Caco-2 (cell line): ENCODE data around the gene NELFCD. TPM values are rescaled to one million over a fixed set of nuclear protein-coding genes. Genes with fewer than 3 reads are reported as not detected.

Source experiments
- BruUV-seq: library from RNA; stranded (reverse); fragments of 400-500 nt; replicated peaks from 2 replicates; lab custom pipeline; 2021; lab: Mats Ljungman, UMichigan
- CTCF ChIA-PET: fragments of 300-600 bp; sonication (Branson Sonifier 250); formaldehyde crosslinking; loops from one replicate; lab custom pipeline; 2022; ENCODE audit warnings: antibody characterized with exemption; lab: Charles Lee
- POLR2A ChIA-PET: fragments of 300-600 bp; sonication (Branson Sonifier 250); formaldehyde crosslinking; loops from one replicate; lab custom pipeline; 2022; ENCODE audit warnings: antibody characterized with exemption; lab: Charles Lee
- DNase-seq, 2 experiments: peaks; one replicate each; pipeline versions ENCODE4 v3.0.0 to v3.0.0-alpha.2; 2020 to 2022
- H3K27me3 ChIP-seq: replicated peaks from 2 replicates; pipeline ENCODE4 v1.6.0; 2011; ENCODE audit warnings: low read length; ENCODE audit not compliant: control insufficient read depth, insufficient read depth
- H3K36me3 ChIP-seq: 2 replicates; pipeline ENCODE4 v1.5.1; 2011; ENCODE audit warnings: low read length; ENCODE audit not compliant: control insufficient read depth, insufficient read depth
- H3K4me1 ChIP-seq: fragments of 250-450 bp; sonication (Bioruptor Pico); 2 replicates; pipeline ENCODE4 v1.5.1; 2020; ENCODE audit warnings: mild to moderate bottlenecking
- H3K4me3 ChIP-seq: 2 replicates; pipeline ENCODE4 v1.5.1; 2011; ENCODE audit warnings: low read depth, mild to moderate bottlenecking, control low read depth, low read length
- H3K9me3 ChIP-seq: fragments of 250-450 bp; sonication (Bioruptor Pico); 2 replicates; pipeline ENCODE4 v1.5.1; 2020; ENCODE audit warnings: mild to moderate bottlenecking, moderate library complexity
- H3K27ac Mint-ChIP-seq: one replicate; pipeline ENCODE4 v1.8.0; 2022; ENCODE audit warnings: mixed read lengths; ENCODE audit not compliant: unreplicated experiment
- H3K27me3 Mint-ChIP-seq: one replicate; pipeline ENCODE4 v1.8.0; 2022; ENCODE audit warnings: mixed read lengths; ENCODE audit not compliant: insufficient read depth, unreplicated experiment
- H3K36me3 Mint-ChIP-seq: one replicate; pipeline ENCODE4 v1.8.0; 2022; ENCODE audit warnings: mild to moderate bottlenecking, mixed read lengths; ENCODE audit not compliant: insufficient read depth, unreplicated experiment
- H3K4me1 Mint-ChIP-seq: one replicate; pipeline ENCODE4 v1.8.0; 2022; ENCODE audit warnings: low read depth, mixed read lengths; ENCODE audit not compliant: unreplicated experiment
- H3K4me3 Mint-ChIP-seq: one replicate; pipeline ENCODE4 v1.8.0; 2022; ENCODE audit warnings: mild to moderate bottlenecking, moderate library complexity, mixed read lengths; ENCODE audit not compliant: unreplicated experiment
- H3K9me3 Mint-ChIP-seq: one replicate; pipeline ENCODE4 v1.8.0; 2022; ENCODE audit warnings: mixed read lengths; ENCODE audit not compliant: unreplicated experiment
- CTCF ChIP-seq, 2 experiments: fragments of 200-600 bp in 1 of 2; IDR thresholded peaks; 1 replicate in 1 of 2; 2 replicates in 1 of 2; pipeline versions ENCODE4 v1.5.1 to v1.8.0; 2011 to 2022; ENCODE audit warnings: antibody characterized with exemption in 1 of 2, control low read depth in 1 of 2, inconsistent platforms in 1 of 2, low read depth in 1 of 2, low read length in 1 of 2, mild to moderate bottlenecking in 1 of 2, moderate library complexity in 1 of 2; ENCODE audit not compliant: insufficient read depth in 1 of 2, severe bottlenecking in 1 of 2, unreplicated experiment in 1 of 2
- intact Hi-C: fragments of 100-400 bp; cut with micrococcal nuclease; formaldehyde crosslinking; loops from one replicate; pipeline ENCODE4 v1.10.0; 2022; ENCODE audit not compliant: unreplicated experiment
- total RNA-seq: library from RNA; stranded (reverse); gene quantifications from 2 replicates; pipeline ENCODE4 v1.2.3, GENCODE V29; 2022

NELFCD gene
- total RNA-seq, 1 experiment from 2014 or later: 230 TPM

- ChIA-PET POLR2A (interaction anchor here (0.5 kb wide), 1 partner anchor 323 kb away, joined by 10 read pairs; no protein-coding TSS in a partner anchor), CTCF (no interaction called here)
- no peaks in the 10 kb centered on the region for H3K27me3 ChIP-seq
- H3K36me3 ChIP-seq: no peaks in the 10 kb centered on the region
- intact Hi-C loops: no loop called here
- H3K27me3 Mint-ChIP-seq: peaks cover 6% of the 10 kb centered on the region
- H3K4me1 Mint-ChIP-seq: no peaks in the 10 kb centered on the region
- H3K9me3 Mint-ChIP-seq: no peaks in the 10 kb centered on the region
- H3K4me3 Mint-ChIP-seq: no peak overlapping the region
- no peak for TF ChIP-seq CTCF (IDR thresholded peaks at IDR 0.05; ENCODE audit: insufficient read depth in 1 of 2, low read depth in 1 of 2, low read length in 1 of 2, severe bottlenecking in 1 of 2, unreplicated experiment in 1 of 2)
- peaks cover 12% of the 10 kb centered on the region for H3K9me3 ChIP-seq
- no TSS peak for BruUV-seq
- H3K4me1 ChIP-seq: no peaks in the 10 kb centered on the region
- no peak overlapping the region for H3K27ac Mint-ChIP-seq
- no peak overlapping the region for H3K4me3 ChIP-seq
- no peak for DNase-seq
- H3K36me3 Mint-ChIP-seq: no peaks in the 10 kb centered on the region
Observed at GRCh38 chr20:58973866-58974265, 7.2 kb upstream of the NELFCD start.

DNA sequence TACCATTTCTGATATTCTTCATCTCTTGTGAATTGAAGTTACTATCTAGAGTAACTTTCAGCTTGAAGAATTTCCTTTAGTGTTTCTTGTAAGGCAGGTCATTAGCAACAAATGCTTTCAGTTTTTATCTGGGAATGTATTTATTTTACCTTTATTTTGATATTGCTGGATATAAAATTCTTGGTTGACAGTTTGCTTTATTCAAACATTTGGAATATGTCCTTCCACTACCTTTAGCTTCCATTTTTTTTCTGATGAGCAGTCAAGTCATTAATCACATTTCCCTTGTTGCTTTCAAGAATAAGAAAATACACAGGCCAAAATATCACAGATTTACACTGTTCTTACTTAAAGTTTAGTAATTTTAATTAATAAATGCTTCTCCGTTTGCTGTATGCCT is 5.7 kb upstream of the NELFCD start:
- intact Hi-C loops: no loop called here
- no peak for DNase-seq
- Histone ChIP-seq H3K27me3 (no peaks in the 10 kb centered on the region), H3K9me3 (peaks cover 3% of the 10 kb centered on the region; the same call in 1 of the 2 replicates), H3K4me1 (peaks cover under 1% of the 10 kb centered on the region; the same call in 1 of the 2 replicates), H3K36me3 (no peaks in the 10 kb centered on the region), H3K4me3 (no peak overlapping the region)
- peaks cover 3% of the 10 kb centered on the region for H3K27me3 Mint-ChIP-seq
- TF ChIP-seq CTCF (IDR thresholded peaks at IDR 0.05; ENCODE audit: insufficient read depth in 1 of 2, low read depth in 1 of 2, low read length in 1 of 2, severe bottlenecking in 1 of 2, unreplicated experiment in 1 of 2): no peak
- no peaks in the 10 kb centered on the region for H3K36me3 Mint-ChIP-seq
- no TSS peak for BruUV-seq
- no peaks in the 10 kb centered on the region for H3K9me3 Mint-ChIP-seq
- ChIA-PET CTCF (no interaction called here), POLR2A (no interaction called here)
- H3K4me3 Mint-ChIP-seq: no peak overlapping the region
- no peaks in the 10 kb centered on the region for H3K4me1 Mint-ChIP-seq
- H3K27ac Mint-ChIP-seq: no peak overlapping the region

GRCh38 chr20:58976061-58976730 is 4.9 kb upstream of the NELFCD start:
- POLR2A ChIA-PET: no interaction called here
- Mint-ChIP-seq H3K27ac (no peak overlapping the region), H3K4me1 (no peaks in the 10 kb centered on the region), H3K4me3 (no peak overlapping the region), H3K27me3 (no peaks in the 10 kb centered on the region), H3K36me3 (no peaks in the 10 kb centered on the region), H3K9me3 (no peaks in the 10 kb centered on the region)
- H3K4me1 ChIP-seq: peaks cover 4% of the 10 kb centered on the region
- H3K9me3 ChIP-seq: peaks cover 3% of the 10 kb centered on the region; the same call in 1 of the 2 replicates
- H3K4me3 ChIP-seq: no peak overlapping the region
- intact Hi-C loops: no loop called here
- no peak for TF ChIP-seq CTCF (IDR thresholded peaks at IDR 0.05; ENCODE audit: insufficient read depth in 1 of 2, low read depth in 1 of 2, low read length in 1 of 2, severe bottlenecking in 1 of 2, unreplicated experiment in 1 of 2)
- CTCF ChIA-PET: no interaction called here
- peak in 1 of 2 experiments; percentile 12 for DNase-seq
- no peaks in the 10 kb centered on the region for H3K27me3 ChIP-seq
- H3K36me3 ChIP-seq: no peaks in the 10 kb centered on the region
- no TSS peak for BruUV-seq
